Measurements from ENCODE around the gene ZNF784. TPM values are rescaled to one million over a fixed set of nuclear protein-coding genes. Genes with fewer than 3 reads are reported as not detected.

The ZNF784 gene
- total and polyA plus RNA-seq, 10 of the 15 experiments (the other 5 are each of a cell fraction or from before 2014, with no cell fraction given): 0.10 to 5.2 (median 1.8) TPM

DNA sequence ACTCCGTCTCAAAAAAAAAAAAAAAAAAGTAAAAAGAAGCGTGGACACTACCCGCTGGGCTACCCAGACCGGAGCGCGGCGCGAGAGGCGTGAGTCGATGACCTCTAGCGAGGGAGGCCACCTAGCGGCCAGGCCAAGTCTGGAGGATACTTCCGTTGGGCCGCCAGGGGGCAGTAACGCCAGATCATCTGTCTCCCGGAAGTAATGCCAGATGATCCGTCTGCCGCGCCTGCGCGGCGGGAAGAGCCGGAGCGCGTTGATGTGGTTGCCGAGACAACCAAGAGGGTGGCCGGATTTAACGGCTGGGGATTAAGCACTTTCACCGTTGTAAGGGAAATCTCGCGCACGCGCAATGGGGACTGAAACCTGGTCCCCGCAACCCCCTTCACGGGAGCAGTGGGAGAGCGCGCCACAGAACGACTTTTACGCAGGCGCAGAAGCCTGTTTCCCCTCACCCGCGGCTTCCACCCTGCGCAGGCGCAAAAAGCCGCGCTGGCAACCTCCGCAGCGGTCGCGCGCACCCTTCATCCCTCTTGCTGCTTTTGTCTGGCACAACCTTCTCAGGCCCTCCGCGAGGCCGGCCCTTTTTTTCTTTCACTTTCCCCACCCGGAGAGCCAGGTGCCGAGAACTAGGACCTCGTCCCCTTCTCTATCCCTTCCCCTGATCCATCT is 29.4 kb upstream of the ZNF784 start (continued):
- TF ChIP-seq, protein P1, sequence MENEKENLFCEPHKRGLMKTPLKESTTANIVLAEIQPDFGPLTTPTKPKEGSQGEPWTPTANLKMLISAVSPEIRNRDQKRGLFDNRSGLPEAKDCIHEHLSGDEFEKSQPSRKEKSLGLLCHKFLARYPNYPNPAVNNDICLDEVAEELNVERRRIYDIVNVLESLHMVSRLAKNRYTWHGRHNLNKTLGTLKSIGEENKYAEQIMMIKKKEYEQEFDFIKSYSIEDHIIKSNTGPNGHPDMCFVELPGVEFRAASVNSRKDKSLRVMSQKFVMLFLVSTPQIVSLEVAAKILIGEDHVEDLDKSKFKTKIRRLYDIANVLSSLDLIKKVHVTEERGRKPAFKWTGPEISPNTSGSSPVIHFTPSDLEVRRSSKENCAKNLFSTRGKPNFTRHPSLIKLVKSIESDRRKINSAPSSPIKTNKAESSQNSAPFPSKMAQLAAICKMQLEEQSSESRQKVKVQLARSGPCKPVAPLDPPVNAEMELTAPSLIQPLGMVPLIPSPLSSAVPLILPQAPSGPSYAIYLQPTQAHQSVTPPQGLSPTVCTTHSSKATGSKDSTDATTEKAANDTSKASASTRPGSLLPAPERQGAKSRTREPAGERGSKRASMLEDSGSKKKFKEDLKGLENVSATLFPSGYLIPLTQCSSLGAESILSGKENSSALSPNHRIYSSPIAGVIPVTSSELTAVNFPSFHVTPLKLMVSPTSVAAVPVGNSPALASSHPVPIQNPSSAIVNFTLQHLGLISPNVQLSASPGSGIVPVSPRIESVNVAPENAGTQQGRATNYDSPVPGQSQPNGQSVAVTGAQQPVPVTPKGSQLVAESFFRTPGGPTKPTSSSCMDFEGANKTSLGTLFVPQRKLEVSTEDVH (IDR thresholded peaks at IDR 0.05; ENCODE audit: low read depth, partially characterized antibody): peak; percentile 93
- TF ChIP-seq, protein P2, sequence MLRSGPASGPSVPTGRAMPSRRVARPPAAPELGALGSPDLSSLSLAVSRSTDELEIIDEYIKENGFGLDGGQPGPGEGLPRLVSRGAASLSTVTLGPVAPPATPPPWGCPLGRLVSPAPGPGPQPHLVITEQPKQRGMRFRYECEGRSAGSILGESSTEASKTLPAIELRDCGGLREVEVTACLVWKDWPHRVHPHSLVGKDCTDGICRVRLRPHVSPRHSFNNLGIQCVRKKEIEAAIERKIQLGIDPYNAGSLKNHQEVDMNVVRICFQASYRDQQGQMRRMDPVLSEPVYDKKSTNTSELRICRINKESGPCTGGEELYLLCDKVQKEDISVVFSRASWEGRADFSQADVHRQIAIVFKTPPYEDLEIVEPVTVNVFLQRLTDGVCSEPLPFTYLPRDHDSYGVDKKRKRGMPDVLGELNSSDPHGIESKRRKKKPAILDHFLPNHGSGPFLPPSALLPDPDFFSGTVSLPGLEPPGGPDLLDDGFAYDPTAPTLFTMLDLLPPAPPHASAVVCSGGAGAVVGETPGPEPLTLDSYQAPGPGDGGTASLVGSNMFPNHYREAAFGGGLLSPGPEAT (IDR thresholded peaks at IDR 0.05; ENCODE audit: low read depth): peak; percentile 58; the same call in 1 of the 2 replicates
- TF ChIP-seq, protein P3, sequence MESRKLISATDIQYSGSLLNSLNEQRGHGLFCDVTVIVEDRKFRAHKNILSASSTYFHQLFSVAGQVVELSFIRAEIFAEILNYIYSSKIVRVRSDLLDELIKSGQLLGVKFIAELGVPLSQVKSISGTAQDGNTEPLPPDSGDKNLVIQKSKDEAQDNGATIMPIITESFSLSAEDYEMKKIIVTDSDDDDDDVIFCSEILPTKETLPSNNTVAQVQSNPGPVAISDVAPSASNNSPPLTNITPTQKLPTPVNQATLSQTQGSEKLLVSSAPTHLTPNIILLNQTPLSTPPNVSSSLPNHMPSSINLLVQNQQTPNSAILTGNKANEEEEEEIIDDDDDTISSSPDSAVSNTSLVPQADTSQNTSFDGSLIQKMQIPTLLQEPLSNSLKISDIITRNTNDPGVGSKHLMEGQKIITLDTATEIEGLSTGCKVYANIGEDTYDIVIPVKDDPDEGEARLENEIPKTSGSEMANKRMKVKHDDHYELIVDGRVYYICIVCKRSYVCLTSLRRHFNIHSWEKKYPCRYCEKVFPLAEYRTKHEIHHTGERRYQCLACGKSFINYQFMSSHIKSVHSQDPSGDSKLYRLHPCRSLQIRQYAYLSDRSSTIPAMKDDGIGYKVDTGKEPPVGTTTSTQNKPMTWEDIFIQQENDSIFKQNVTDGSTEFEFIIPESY (IDR thresholded peaks at IDR 0.05): peak; percentile 80; the same call in 1 of the 2 replicates
- TF ChIP-seq IKZF1 (conservative IDR thresholded peaks at IDR 0.05) (peak; percentile 84), RFX5 (IDR thresholded peaks at IDR 0.05; ENCODE audit: low read depth, low read length) (peak; percentile 56; the same call in 1 of the 2 replicates), GABPA (IDR thresholded peaks at IDR 0.05; ENCODE audit: low read depth) (peak; percentile 84; the same call in 1 of the 2 replicates), SMAD5 (IDR thresholded peaks at IDR 0.05; ENCODE audit: low read depth) (peak; percentile 78; the same call in 1 of the 2 replicates), TCF7 (IDR thresholded peaks at IDR 0.05; ENCODE audit: borderline replicate concordance) (no peak), KDM1A (IDR thresholded peaks at IDR 0.05; ENCODE audit: borderline replicate concordance) (no peak), ZNF217 (IDR thresholded peaks at IDR 0.05) (no peak), DPF2 (IDR thresholded peaks at IDR 0.05) (no peak; the same call in 1 of the 2 replicates), SMC3 (IDR thresholded peaks at IDR 0.05; ENCODE audit: borderline replicate concordance, low read length) (peak; percentile 81), FOXM1 (IDR thresholded peaks at IDR 0.05; ENCODE audit: low read depth, low read length) (peak; percentile 66; the same call in 1 of the 2 replicates), RAD21 (IDR thresholded peaks at IDR 0.05; ENCODE audit: insufficient read depth, low read depth, low read length) (peak; percentile 57; the same call in 1 of the 2 replicates)
- TF ChIP-seq, protein P4, sequence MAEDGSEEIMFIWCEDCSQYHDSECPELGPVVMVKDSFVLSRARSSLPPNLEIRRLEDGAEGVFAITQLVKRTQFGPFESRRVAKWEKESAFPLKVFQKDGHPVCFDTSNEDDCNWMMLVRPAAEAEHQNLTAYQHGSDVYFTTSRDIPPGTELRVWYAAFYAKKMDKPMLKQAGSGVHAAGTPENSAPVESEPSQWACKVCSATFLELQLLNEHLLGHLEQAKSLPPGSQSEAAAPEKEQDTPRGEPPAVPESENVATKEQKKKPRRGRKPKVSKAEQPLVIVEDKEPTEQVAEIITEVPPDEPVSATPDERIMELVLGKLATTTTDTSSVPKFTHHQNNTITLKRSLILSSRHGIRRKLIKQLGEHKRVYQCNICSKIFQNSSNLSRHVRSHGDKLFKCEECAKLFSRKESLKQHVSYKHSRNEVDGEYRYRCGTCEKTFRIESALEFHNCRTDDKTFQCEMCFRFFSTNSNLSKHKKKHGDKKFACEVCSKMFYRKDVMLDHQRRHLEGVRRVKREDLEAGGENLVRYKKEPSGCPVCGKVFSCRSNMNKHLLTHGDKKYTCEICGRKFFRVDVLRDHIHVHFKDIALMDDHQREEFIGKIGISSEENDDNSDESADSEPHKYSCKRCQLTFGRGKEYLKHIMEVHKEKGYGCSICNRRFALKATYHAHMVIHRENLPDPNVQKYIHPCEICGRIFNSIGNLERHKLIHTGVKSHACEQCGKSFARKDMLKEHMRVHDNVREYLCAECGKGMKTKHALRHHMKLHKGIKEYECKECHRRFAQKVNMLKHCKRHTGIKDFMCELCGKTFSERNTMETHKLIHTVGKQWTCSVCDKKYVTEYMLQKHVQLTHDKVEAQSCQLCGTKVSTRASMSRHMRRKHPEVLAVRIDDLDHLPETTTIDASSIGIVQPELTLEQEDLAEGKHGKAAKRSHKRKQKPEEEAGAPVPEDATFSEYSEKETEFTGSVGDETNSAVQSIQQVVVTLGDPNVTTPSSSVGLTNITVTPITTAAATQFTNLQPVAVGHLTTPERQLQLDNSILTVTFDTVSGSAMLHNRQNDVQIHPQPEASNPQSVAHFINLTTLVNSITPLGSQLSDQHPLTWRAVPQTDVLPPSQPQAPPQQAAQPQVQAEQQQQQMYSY (CRISPR knock-in tag; IDR thresholded peaks at IDR 0.05): no peak
- TF ChIP-seq, protein P5, sequence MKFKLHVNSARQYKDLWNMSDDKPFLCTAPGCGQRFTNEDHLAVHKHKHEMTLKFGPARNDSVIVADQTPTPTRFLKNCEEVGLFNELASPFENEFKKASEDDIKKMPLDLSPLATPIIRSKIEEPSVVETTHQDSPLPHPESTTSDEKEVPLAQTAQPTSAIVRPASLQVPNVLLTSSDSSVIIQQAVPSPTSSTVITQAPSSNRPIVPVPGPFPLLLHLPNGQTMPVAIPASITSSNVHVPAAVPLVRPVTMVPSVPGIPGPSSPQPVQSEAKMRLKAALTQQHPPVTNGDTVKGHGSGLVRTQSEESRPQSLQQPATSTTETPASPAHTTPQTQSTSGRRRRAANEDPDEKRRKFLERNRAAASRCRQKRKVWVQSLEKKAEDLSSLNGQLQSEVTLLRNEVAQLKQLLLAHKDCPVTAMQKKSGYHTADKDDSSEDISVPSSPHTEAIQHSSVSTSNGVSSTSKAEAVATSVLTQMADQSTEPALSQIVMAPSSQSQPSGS (IDR thresholded peaks at IDR 0.05; ENCODE audit: low read length): no peak
- TF ChIP-seq, protein P6, sequence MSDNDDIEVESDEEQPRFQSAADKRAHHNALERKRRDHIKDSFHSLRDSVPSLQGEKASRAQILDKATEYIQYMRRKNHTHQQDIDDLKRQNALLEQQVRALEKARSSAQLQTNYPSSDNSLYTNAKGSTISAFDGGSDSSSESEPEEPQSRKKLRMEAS (IDR thresholded peaks at IDR 0.05; ENCODE audit: low read depth, low read length): peak; percentile 57
